Umbilical cord (tissue), 2 donors: Measurements from ENCODE around the gene GPC5. TPM values are rescaled to one million over a fixed set of nuclear protein-coding genes. Genes with fewer than 3 reads are reported as not detected.
A peak's percentile ranks its signal among the peaks of the same experiment; 100 is the strongest.

Source experiments
- DNase-seq: peaks from one replicate; pipeline ENCODE4 v3.0.0-alpha.2; 2015; ENCODE audit warnings: low spot score
- total RNA-seq: library from RNA; depleted of rRNA; stranded (reverse); fragments of >200 nt; gene quantifications from one replicate; pipeline ENCODE4 v1.2.3, GENCODE V29; 2014; ENCODE audit warnings: low replicate concordance; ENCODE audit not compliant: insufficient read depth

The GPC5 gene
- total RNA-seq, 1 donor from 2014 or later = 1.4 TPM

GRCh38 chr13:91537376-91537775 is 139.0 kb downstream of the GPC5 start:
- no peak for DNase-seq

DNA sequence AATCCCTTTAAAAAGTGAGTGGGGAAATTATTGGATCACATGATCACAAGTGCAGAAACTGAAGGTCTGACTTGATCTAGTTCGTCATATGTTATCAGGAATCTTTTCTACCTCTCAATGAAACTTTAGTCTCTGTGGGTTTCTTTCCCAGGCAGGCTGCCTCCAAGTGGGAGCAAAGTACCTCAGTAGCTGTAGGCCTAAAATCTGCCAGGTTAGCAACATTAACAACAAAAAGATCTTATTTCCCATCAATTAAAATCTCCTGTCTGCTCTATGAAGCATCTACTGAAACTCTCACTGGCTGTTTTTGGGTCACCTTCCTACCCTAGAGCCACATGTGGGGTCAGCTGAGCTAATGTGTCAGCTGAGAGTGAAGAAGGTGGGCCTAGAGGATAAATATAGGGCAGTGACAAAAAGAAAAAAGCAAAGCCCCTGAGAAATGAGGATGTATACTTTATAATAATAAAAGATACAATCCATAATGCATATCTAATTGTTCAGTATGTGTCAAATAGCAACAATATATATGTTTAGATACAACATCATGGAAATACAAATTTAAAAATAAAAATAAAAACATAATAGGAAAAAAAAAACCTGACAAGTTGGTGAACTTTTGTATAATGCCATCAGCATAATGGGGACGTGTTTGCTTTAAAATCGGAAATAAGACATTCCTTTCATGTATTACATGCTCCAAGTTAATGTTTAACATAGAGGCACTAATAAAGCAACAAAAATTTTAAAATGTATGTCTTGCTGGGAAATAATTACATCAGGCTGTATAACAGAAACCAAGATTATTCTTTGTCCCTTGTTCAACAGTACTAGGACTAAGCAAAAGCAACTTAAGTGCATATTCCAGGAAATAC is 141.1 kb downstream of the GPC5 start:
- DNase-seq = no peak

- DNase-seq = peak; percentile 9
Measured at GRCh38 chr13:91540158-91540736, 141.8 kb downstream of the GPC5 start.

DNA sequence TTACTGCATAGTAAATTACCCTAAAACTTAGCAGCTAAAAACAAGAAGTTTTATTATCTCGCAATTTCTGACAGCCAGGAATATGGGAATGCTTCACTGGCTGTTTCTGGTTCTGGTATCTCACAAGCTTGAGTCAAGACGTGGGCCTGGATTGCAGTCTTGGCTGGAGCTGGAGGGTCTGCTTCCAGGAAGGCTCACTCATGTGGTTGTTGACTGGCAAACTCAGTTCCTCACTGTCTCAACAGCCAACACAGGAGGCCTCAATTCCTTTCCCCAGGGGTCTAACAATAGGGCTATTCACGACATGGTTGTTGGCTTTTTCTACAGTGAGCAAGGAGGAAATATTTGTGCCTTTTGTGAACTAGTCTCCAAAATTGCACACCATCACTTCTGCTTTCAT is 146.3 kb downstream of the GPC5 start:
- DNase-seq = peak; percentile 5

- no peak for DNase-seq
Measured at GRCh38 chr13:91546900-91547299, 148.5 kb downstream of the GPC5 start.

- no peak for DNase-seq
Measured at GRCh38 chr13:91553584-91553983, 155.2 kb downstream of the GPC5 start.

DNA sequence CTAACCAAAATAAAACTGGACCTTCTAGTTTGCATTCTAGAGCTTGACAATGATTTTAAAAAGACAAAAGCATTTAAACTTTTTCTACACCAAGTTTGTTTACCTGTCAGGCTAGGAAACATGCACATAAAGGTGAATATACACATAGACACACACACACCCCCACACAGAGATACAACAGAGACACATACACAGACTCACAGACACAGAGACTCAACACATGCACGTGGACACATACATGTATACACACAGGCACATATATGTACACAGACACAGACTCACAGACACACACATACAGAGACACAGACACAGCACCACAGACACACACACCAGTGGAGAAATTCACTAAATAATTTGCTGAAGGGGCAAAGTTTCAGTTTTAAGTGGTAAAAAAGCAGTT is 155.7 kb downstream of the GPC5 start:
- no peak for DNase-seq

GRCh38 chr13:91557328-91558090 is 159.1 kb downstream of the GPC5 start:
- no peak for DNase-seq

- DNase-seq = no peak
Measured at GRCh38 chr13:91563799-91564198, 165.4 kb downstream of the GPC5 start.

DNA sequence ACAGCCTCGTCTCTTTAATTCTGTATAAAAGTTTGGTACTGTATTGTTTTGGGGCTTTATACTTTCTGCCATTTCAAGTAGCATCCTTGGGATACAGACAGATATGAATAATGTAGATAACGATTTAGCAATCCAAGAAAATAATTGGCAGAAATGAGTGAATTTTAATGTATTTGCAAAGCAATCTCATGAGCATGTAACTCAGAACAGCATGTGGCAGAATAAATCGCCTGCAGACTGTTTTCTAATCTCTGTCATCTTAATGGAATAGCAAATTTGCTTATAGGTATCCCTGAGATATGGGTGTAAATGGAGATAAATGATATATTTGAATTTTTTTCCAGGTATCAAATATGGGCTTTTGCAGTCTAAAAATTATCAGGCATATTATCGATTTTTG is 166.0 kb downstream of the GPC5 start:
- no peak for DNase-seq

DNA sequence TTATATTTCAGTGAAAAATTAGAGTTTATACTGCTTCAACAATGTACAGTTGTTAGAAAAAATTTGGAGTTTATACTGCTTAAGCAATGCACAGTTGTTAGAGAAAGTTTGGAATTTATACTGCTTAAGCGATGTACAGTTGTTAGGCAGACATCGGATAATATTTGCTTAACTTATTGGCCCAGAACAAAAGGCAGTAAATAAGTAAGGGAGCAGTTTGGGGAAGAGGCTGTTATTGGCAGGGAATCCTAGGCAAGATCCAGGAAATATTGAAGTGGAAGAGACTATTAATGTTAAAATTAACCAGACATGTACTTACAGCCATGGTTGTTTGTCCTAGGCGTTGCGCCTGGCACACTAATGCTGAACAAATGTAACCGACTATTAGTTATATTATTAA is 166.9 kb downstream of the GPC5 start:
- DNase-seq = no peak

DNA sequence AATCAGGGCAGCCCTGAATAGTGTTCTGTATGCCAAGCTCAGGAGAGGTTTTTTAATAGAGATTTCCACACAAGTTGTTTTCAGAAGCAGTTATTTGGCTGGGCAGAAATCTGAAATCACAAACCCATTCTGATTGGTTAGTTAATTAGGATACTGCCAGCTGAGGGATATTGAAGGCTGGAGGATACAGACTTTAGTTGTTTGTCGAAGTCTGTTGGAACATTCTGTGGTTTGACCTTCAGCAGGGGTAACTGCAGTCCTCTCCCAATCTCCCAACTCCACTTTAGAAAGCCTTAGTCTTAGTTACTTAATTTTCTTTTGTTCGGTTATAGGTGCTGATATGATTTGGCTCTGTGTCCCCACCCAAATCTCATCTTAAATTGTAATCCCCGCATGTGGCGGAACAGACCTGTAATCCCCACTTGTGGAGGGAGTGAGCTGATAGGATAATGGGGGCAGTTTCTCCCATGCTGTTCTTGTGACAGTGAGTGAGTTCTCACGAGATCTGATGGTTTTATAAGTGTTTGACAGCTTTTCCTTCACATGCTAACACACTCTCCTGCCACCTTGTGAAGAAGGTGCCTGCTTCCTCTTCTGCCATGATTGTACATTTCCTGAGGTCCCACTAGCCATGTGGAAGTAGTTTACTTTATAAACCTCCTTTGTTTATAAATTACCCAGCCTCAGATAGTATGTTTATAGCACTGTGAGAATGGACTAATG is 169.2 kb downstream of the GPC5 start:
- no peak for DNase-seq

GRCh38 chr13:91571681-91572080 is 173.3 kb downstream of the GPC5 start:
- DNase-seq = no peak

- DNase-seq = no peak
Measured at GRCh38 chr13:91572439-91572838, 174.0 kb downstream of the GPC5 start.

DNA sequence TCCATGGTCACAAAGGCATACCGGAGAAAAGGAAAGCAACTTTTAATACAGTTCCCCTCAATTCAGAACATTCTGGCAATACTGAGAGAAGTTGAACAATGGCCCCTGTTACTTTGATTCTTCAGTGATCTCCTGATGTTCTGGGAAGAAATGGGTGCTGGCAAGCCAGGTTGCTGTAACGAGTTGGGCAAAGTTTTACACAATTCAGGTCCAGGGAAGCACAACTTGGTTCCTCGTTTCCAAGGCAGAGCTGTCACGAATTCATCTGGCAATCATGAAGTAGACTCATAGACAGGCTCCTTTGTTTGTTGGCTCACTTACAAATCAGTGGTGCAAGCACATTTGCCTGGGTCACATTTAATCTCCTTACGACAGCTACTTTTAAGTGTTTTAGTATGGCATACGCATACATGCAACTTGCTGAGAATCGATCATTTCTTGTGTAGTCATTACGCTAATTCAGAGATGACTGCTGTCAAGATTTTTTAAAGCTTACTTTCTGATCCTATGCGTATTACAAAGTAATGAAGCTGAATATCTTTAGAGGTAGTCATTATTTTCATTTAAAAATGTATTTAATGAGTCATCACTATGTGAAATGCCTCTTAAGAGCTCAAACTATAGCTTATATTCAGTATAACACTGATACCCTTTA is 174.7 kb downstream of the GPC5 start:
- DNase-seq = no peak

DNA sequence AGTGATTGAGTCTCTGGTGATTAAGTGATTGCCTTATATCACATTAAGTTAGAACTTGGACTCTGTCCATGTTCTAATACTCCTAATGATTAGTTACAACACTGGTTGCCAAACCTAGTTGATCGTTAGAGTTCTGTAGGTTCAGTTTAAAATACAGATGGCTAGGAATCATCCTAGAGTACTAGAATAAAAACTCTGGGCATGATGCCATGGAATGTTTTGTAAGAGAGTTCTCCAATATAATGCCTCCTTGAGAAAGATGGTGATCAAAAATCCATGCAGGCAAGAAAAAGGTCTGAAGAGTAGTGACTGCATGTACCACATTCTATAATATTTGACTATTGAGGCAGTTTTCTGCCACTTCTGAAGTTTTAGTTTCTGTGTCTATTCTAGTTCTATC is 176.3 kb downstream of the GPC5 start:
- DNase-seq = peak; percentile 18

GRCh38 chr13:91576590-91576989 is 178.2 kb downstream of the GPC5 start:
- no peak for DNase-seq

- DNase-seq = no peak
Measured at GRCh38 chr13:91579320-91579719, 180.9 kb downstream of the GPC5 start.

DNA sequence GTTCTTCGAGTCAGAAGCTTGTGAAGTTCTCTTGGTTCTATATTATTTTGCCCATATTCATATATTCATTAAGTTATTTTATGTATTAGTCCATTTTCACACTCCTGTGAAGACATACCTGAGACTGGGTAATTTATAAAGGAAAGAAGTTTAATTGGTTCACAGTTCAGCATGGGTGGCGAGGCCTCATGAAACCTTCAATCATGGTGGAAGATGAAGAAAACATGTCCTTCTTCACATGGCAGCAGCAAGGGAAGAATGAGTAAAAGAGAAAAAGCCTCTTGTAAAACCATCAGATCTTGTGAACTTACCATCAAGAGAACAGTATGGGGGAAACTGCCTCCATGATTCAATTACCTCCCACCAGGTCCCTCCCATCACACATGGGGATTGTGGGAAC is 182.3 kb downstream of the GPC5 start:
- no peak for DNase-seq

GRCh38 chr13:91586609-91587008 is 188.2 kb downstream of the GPC5 start:
- no peak for DNase-seq

GRCh38 chr13:91588541-91588940 is 190.1 kb downstream of the GPC5 start:
- DNase-seq = no peak
